ENCODE data around the gene JPH2.

GRCh38 chr20:44219170-44219730 lies 32.3 kb upstream of the JPH2 start:
- TF ChIP-seq CTCF (conservative IDR thresholded peaks at IDR 0.05; ENCODE audit: low read depth in 2 of 2) (no peak), ZNF331 (CRISPR knock-in tag; IDR thresholded peaks at IDR 0.05; ENCODE audit: low read depth) (no peak), ETS1 (IDR thresholded peaks at IDR 0.05) (no peak), CREB1 (CRISPR knock-in tag; IDR thresholded peaks at IDR 0.05; ENCODE audit: low read depth) (no peak), EZH2 (IDR thresholded peaks at IDR 0.05; ENCODE audit: low read depth, unreplicated experiment) (no peak), EZH2phosphoT487 (IDR thresholded peaks at IDR 0.05; ENCODE audit: unreplicated experiment) (no peak), POLR2AphosphoS5 (IDR thresholded peaks at IDR 0.05; ENCODE audit: low read depth) (no peak), JUNB (IDR thresholded peaks at IDR 0.05; ENCODE audit: unreplicated experiment) (no peak), REST (IDR thresholded peaks at IDR 0.05; ENCODE audit: unreplicated experiment) (no peak), ZNF114 (CRISPR knock-in tag; IDR thresholded peaks at IDR 0.05) (no peak)

Data from GM23338 (cell line).